Stimulated activated naive CD8-positive, alpha-beta T cell treated with anti-CD3 and anti-CD28 coated beads, Interleukin-15, Interleukin-2, amounts not matched to agents 100 ng/mL and 50 ng/mL, for 24 hours (primary cell): ENCODE data around the gene TMEM235.

ENCODE experiments used
- H3K27ac Mint-ChIP-seq: one replicate; pipeline ENCODE4 v1.8.0; 2021; ENCODE audit warnings: mild to moderate bottlenecking, mixed read lengths
- H3K27me3 Mint-ChIP-seq: one replicate; pipeline ENCODE4 v1.8.0; 2021; ENCODE audit warnings: mixed read lengths
- H3K36me3 Mint-ChIP-seq: one replicate; pipeline ENCODE4 v1.8.0; 2021; ENCODE audit warnings: low read depth, mixed read lengths
- H3K4me1 Mint-ChIP-seq: one replicate; pipeline ENCODE4 v1.8.0; 2021; ENCODE audit warnings: low read depth, mixed read lengths
- H3K4me3 Mint-ChIP-seq: one replicate; pipeline ENCODE4 v1.8.0; 2021; ENCODE audit warnings: mild to moderate bottlenecking, mixed read lengths
- H3K9me3 Mint-ChIP-seq: one replicate; pipeline ENCODE4 v1.8.0; 2021; ENCODE audit warnings: mixed read lengths

The TMEM235 gene

DNA sequence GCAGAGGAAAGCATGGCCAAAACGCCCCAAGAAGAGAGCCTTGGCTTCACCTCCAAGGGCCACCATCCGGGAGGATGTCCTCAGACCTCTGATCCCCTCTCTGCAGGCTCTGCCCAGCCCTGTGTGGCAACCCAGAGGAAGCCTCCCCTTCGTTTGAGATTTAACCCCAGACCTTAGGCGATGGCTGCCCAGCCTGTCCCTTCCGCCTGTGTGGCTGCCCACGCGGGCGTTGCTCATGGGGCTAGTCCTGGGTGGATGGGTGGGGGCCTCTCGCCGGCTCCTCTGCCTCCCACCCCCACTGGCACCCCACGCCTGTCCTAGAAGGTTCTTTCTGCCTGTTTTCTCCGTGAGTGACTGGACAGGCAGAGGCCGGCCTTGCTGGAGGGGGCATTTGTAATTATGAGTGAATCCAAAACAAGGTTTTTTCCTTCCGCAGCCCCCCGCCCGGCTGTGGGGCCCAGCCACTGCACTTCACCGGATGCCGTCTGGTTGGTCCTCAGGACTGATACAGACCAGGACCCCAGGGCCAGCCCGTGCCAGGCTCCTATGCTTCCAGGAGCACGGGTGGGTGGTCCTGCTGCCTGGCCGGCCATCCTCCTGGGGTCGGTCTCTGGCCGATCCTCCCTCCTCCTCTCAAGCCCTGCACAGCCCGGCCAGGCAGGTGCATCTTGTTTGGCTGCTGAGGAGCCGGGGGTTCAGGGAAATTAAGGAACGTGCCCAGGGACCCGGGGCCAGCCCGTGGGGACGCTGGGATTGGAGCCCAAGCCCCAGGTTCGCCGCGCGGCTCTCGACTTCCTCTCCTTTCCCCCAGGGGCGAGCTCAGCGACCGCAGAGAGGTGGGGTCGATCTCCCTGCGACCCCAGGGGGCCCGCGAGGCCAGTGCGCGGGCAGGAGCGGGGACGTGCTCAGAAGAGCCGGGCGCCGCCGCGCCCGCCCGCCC lies at the start of gene TMEM235:
Gene TMEM235 (plus strand): TSS at position 636 of the 940 bp plus-strand sequence. CDS start 393 bp downstream, outside the sequence.
- H3K36me3 Mint-ChIP-seq = no peaks in the 10 kb centered on the region
- no peak within 1 kb of the TSS for H3K4me3 Mint-ChIP-seq
- peaks cover 8% of the 10 kb centered on the region for H3K4me1 Mint-ChIP-seq
- H3K27ac Mint-ChIP-seq = no peak within 1 kb of the TSS
- H3K9me3 Mint-ChIP-seq = no peaks in the 10 kb centered on the region
- peaks cover 31% of the 10 kb centered on the region for H3K27me3 Mint-ChIP-seq

DNA sequence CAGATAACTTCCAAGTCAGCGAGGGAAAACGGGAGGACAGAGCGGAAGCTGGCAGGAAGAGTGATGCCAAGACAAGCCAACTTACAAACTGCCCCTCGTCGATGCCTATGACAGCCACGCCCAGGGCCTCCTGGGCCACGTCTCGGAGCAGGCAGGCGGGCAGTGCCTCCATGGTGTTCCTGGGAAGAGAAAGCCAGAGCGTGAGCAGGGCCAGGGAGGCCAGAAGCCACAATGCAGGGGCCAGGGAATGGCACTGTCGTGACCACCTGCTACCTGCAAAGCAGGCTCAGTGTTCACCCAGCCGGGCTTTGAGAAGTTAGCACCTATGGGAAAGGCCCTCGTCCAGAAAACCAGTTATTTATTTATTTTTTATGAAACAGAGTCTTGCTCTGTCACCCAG lies 48.9 kb upstream of the TMEM235 start:
- Mint-ChIP-seq H3K4me1 (peaks cover 43% of the 10 kb centered on the region), H3K27me3 (no peaks in the 10 kb centered on the region), H3K27ac (no peak overlapping the region), H3K4me3 (no peak overlapping the region), H3K9me3 (no peaks in the 10 kb centered on the region), H3K36me3 (peaks cover 57% of the 10 kb centered on the region)

DNA sequence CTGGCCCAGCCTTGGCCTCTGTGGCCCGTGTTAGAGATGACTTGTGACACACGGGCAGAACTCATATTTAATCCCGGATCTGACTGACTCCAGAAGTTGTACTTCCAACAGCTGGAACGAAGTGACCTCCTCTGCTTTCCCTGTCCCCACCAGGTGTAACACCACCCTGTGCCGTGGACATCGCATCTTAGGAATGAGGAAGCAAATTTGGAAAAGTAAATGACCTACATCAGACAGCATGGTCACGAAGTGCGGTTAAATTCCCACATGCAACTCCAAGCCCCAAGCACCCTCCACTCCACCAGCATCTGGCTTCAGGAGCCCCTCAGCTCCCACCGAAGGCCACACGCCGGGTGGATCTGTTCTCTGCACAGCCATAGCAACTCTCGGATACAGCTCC lies 47.5 kb upstream of the TMEM235 start:
- Mint-ChIP-seq H3K36me3 (peaks cover 51% of the 10 kb centered on the region), H3K4me3 (peak overlapping the region; percentile 47), H3K27ac (no peak overlapping the region), H3K4me1 (peaks cover 50% of the 10 kb centered on the region), H3K27me3 (no peaks in the 10 kb centered on the region), H3K9me3 (no peaks in the 10 kb centered on the region)

DNA sequence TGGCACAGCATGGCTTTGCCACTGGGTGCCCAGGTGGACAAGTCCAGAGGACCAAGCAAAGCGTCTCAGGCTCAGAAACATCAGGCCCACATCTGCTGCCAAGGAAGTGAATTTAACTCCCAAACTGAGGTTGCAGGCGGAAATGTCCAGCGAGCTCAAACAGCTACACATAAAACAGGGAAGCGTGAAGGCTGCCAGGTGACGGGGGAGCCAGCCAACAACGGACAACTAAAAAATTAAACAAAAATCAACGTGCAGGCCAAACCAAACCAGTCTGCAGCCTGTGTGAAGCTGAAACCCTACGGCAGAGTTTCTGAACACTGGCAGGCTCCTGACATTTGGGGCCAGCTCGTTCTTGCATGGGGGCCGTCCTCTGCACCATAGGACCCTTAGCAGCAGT lies 47.1 kb upstream of the TMEM235 start:
- H3K9me3 Mint-ChIP-seq = no peaks in the 10 kb centered on the region
- H3K4me1 Mint-ChIP-seq = peaks cover 48% of the 10 kb centered on the region
- peak overlapping the region; percentile 47 for H3K4me3 Mint-ChIP-seq
- no peaks in the 10 kb centered on the region for H3K27me3 Mint-ChIP-seq
- H3K27ac Mint-ChIP-seq = no peak overlapping the region
- H3K36me3 Mint-ChIP-seq = peaks cover 47% of the 10 kb centered on the region

DNA sequence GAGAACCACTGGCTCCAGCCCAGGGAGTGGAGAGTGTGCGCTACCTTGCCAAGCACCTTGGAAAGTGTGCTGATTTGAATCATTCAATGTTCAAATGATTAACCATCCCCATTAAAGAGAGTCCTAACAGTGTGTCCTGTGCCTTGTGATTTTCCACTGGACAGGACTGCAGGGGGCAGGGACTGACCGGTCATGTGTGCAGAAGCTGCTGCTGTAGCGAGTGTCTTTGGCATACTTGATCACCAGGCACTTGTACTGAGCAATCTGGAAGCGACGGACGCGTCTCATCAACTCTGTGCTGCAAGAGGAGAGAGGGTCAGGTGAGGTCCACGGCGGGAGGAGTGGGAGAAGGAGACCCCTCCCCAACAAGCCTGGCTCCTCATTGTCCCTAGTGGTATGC lies 46.6 kb upstream of the TMEM235 start:
- Mint-ChIP-seq H3K9me3 (no peaks in the 10 kb centered on the region), H3K4me3 (peak overlapping the region; percentile 97), H3K4me1 (peaks cover 42% of the 10 kb centered on the region), H3K27ac (peak overlapping the region; percentile 61), H3K27me3 (no peaks in the 10 kb centered on the region), H3K36me3 (peaks cover 44% of the 10 kb centered on the region)

DNA sequence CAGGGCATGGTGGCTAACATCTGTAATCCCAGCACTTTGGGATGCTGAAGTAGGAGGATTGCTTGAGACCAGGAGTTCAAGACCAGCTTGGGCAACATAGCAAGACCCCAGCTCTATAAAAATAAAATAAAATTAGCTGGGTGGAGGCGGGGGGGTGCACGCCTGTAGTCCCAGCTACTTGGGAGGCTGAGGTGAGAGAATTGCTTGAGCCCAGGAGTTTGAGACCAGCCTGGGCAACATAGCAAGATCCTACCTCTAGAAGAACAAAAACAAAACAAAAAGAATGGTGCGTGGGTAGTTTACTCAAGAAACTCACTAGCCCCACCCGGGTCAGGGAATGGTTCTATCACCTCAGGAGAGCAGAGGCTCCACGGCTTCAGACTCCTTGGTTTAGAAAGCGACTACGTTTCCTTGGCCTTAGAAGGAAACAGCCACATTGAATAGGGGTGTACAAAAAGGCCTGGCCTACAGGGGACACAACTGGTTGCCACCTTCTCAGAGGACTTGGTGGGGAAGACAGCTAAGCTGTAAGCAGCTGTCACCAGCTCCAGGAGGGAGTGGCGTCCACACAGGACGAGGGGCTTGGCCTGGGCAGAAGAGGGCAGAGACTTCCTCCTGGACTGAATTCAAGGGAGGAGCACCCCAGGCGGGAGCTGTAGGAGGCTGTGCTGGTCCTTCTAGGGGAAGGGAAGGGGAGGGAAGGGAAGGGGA lies 45.3 kb upstream of the TMEM235 start:
- H3K4me3 Mint-ChIP-seq = peak overlapping the region; percentile 97
- no peaks in the 10 kb centered on the region for H3K9me3 Mint-ChIP-seq
- peak overlapping the region; percentile 83 for H3K27ac Mint-ChIP-seq
- peaks cover 32% of the 10 kb centered on the region for H3K36me3 Mint-ChIP-seq
- peaks cover 32% of the 10 kb centered on the region for H3K4me1 Mint-ChIP-seq
- no peaks in the 10 kb centered on the region for H3K27me3 Mint-ChIP-seq

DNA sequence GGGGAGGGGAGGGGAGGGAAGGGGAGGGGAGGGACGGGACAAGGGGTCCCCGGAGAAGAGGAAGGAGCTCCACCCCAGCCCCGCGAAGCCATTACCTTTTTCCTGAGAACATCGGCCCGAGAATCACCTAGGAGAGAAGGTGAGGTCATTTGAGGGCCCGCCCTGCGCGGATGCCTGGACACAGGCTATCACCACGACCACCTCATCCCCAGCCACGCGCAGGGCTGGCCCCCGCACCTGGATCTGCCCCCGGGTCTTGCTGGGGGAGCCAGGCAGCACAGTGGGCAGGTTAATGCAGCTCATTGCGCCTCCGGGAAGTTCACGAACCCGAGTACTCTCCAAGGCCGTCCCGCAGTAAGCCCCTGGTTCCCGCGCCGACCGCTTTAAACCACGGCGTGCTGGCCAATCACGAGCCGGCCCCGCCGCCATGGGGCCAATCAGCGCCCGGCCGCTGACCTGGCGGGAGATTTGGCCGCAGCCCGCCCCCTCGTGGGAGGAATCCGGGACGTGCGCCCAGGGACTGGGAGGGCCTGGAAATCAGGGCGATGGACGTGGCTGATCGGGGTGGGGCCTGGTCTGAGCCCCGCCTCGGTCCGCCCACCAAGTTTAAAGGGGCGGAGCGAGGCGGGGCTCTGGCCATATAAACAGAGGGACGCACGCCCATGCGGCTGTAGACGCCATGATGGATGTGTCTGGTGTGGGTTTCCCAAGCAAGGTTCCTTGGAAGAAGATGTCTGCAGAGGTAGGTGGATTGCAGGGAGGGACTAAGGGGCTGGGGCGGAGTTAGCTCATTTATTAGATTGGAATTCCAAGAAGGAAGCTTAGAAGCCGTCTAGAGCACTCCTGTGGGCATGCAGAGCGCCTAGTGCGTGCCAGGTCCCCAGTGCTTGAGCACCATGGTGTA lies 44.5 kb upstream of the TMEM235 start, which contains the start of the genes AFMID and TK1:
Gene AFMID (plus strand): TSS at position 671 of the 904 bp plus-strand sequence. CDS start 9 bp downstream, at position 680.
Gene TK1 (minus strand): TSS at position 361 of the 904 bp plus-strand sequence. CDS start 58 bp downstream, at position 303.
- H3K4me3 Mint-ChIP-seq = peak within 1 kb of the TSS; percentile 97
- H3K9me3 Mint-ChIP-seq = no peaks in the 10 kb centered on the region
- H3K4me1 Mint-ChIP-seq = peaks cover 32% of the 10 kb centered on the region
- no peaks in the 10 kb centered on the region for H3K27me3 Mint-ChIP-seq
- H3K36me3 Mint-ChIP-seq = peaks cover 27% of the 10 kb centered on the region
- H3K27ac Mint-ChIP-seq = peak within 1 kb of the TSS; percentile 84

DNA sequence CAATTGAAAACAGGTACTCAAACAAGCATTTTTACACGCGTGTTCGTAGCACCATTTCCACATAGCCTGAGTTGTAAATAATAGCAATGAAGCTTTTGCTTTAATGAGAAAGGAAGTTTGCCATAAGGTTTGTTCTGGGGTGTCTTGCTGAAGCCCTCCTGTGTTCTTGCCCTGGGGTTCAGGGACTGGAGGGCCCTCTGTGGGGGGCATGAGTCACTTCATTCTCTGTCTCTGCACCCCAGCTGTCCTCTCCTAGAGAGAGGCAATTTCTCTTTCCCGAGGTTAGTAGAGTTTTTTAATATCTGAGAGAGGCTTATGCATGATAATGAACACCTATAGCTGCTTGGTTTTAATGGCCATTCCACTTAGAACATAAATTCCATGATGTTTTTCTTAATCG lies 34.7 kb upstream of the TMEM235 start:
- Mint-ChIP-seq H3K36me3 (peaks cover 18% of the 10 kb centered on the region), H3K27me3 (no peaks in the 10 kb centered on the region), H3K4me3 (no peak overlapping the region), H3K9me3 (no peaks in the 10 kb centered on the region), H3K4me1 (peaks cover 5% of the 10 kb centered on the region), H3K27ac (no peak overlapping the region)

DNA sequence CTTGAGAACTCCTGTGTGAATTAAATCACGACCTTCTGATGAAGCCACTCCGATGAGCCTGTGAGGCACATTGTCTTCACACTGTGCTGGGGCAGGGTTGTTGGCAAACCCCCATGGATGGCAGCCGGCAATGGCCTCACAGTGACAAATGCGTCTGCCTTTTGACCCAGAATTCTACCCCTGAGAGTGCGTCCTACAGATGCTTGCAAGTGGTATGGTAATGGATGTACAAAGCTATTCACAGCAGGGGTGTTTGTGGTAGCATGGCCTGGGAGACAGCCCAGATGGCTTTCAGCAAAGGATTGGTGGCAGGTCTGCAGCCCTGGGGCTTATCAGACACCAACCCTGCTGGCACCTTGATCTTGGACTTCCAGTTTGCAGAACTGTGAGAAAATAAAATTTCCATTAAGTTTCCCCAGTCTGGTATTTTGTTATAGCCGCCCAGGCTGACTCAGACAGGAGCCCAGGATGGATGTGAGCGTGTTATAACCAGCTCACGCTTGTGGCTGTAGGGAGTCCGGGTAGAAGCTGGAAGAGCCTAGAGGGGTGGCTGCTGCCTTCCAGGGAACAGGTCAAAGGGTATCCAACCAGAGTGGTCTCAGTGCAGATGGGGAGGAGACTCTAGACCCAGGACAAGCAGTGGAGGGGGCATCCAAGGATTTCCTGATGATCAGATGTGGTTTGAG lies 34.1 kb upstream of the TMEM235 start:
- Mint-ChIP-seq H3K27ac (no peak overlapping the region), H3K27me3 (no peaks in the 10 kb centered on the region), H3K4me1 (peaks cover 5% of the 10 kb centered on the region), H3K9me3 (no peaks in the 10 kb centered on the region), H3K4me3 (no peak overlapping the region), H3K36me3 (peaks cover 18% of the 10 kb centered on the region)

DNA sequence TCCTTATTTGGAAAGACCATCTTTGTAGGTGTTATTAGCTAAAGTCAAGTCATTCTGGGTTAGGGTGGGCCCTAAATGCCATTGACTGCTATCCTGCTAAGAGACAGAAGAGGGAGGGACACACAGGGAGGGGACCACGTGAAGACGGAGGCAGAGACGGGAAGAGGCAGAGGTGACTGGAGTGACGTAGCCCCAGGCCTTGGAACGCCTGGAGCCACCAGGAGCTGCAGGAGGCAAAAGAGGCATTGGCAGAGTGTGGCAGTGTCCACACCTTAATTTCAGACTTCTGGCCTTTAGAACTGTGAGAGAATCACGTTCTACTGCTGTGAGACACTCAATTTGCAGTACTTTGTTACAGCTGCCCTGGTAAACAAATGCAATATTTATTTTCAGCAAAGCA lies 31.0 kb upstream of the TMEM235 start:
- no peak overlapping the region for H3K4me3 Mint-ChIP-seq
- no peaks in the 10 kb centered on the region for H3K27me3 Mint-ChIP-seq
- peaks cover 5% of the 10 kb centered on the region for H3K4me1 Mint-ChIP-seq
- peaks cover 12% of the 10 kb centered on the region for H3K36me3 Mint-ChIP-seq
- no peaks in the 10 kb centered on the region for H3K9me3 Mint-ChIP-seq
- no peak overlapping the region for H3K27ac Mint-ChIP-seq

DNA sequence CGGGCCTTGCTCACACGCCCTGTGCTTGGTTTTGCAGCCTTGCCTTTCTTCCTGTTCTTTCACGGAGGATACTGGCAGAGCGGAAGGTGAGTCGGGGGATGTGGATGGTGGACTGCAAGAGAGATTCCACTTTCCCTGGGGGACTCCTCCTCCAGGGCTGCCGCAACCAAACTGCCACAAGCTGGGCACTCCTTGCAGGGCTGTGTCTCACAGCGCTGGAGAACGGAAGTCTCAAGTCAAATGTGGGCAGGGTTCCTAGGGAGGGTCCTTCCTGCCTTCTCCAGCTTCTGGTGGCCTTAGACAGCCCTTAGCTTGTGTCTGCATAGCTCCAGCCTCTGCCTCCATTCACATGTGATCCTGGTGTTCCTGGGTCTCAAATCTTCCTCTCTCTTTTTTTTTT lies 28.8 kb upstream of the TMEM235 start:
- H3K4me1 Mint-ChIP-seq = peaks cover 5% of the 10 kb centered on the region
- peaks cover 6% of the 10 kb centered on the region for H3K36me3 Mint-ChIP-seq
- no peak overlapping the region for H3K27ac Mint-ChIP-seq
- no peaks in the 10 kb centered on the region for H3K9me3 Mint-ChIP-seq
- no peak overlapping the region for H3K4me3 Mint-ChIP-seq
- no peaks in the 10 kb centered on the region for H3K27me3 Mint-ChIP-seq

DNA sequence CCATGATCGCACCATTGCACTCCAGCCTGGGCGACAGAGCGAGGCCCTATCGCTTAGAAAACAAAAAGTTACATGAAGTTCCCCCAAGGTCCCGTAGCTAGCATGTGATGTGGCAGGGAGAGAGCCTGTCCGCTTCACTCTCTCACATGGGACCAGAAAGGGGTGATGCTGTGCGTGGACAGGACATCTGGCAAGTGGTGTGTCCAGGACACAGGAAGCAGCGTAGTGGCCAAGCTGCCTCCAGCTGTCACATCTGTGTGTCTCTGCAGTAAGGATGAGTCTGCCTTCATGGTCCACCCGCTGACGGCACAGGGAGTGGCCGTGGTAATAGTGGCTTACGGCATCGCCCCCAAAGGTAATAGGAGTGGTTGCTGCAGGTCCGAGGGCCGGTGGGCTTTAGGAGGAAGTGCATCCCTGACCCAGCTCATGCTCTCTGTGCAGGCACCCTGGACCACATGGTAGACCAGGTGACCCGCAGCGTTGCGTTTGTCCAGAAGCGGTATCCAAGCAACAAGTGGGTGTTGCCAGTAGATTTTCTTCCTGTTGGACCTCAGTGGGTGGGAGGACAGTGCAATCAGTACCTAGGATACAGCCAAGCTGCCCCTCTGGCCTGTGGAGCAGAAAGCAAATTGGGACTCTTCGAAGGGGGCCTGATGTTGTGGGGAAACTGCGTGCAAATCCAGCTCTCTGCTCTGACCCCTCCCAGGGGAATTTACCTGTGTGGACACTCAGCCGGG lies 26.9 kb upstream of the TMEM235 start:
- no peaks in the 10 kb centered on the region for H3K4me1 Mint-ChIP-seq
- H3K36me3 Mint-ChIP-seq = peaks cover 6% of the 10 kb centered on the region
- no peak overlapping the region for H3K4me3 Mint-ChIP-seq
- no peaks in the 10 kb centered on the region for H3K27me3 Mint-ChIP-seq
- no peaks in the 10 kb centered on the region for H3K9me3 Mint-ChIP-seq
- H3K27ac Mint-ChIP-seq = no peak overlapping the region

DNA sequence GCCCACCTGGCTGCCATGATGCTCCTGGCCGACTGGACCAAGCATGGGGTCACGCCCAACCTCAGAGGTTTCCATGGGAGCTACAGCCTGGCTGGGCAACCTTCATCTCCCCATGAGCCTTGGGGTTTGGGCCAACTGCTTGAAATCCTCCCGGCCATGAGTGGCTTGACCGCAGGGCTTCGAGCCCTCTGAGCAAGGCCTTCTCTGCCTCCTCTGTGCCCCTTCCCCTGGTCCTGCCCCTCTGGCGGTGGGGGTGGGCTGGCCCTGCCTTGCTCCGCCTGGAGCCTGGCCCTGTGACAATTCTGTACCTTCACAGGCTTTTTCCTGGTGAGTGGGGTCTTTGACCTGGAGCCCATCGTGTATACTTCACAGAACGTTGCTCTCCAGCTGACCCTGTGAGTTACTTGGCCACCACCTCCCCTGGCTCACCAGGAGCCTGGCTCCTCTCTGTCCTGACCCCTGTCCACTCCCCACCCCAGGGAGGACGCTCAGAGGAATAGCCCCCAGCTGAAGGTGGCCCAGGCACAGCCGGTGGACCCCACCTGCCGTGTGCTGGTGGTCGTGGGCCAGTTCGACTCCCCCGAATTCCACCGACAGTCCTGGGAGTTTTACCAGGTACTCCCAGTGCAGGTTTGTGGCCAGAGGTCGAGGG lies 26.2 kb upstream of the TMEM235 start:
- H3K9me3 Mint-ChIP-seq = no peaks in the 10 kb centered on the region
- H3K4me1 Mint-ChIP-seq = no peaks in the 10 kb centered on the region
- no peaks in the 10 kb centered on the region for H3K27me3 Mint-ChIP-seq
- H3K27ac Mint-ChIP-seq = no peak overlapping the region
- no peak overlapping the region for H3K4me3 Mint-ChIP-seq
- H3K36me3 Mint-ChIP-seq = peaks cover 6% of the 10 kb centered on the region
